Activated CD8-positive, alpha-beta memory T cell treated with anti-CD3 and anti-CD28 coated beads for 1 hour (primary cell): ENCODE data around the gene MAD1L1.
"Not testable (repeated sequence)": the region's sequence is repeated elsewhere in the genome, so short reads cannot be mapped to it uniquely, and the experiment has no call there.

Experiments used
- DNase-seq, 2 donors: peaks; one replicate each; pipeline ENCODE4 v3.0.0-alpha.2; 2020; ENCODE audit warnings: low read depth in 1 of 2; ENCODE audit errors: extremely low read depth in 1 of 2

Gene MAD1L1

DNA sequence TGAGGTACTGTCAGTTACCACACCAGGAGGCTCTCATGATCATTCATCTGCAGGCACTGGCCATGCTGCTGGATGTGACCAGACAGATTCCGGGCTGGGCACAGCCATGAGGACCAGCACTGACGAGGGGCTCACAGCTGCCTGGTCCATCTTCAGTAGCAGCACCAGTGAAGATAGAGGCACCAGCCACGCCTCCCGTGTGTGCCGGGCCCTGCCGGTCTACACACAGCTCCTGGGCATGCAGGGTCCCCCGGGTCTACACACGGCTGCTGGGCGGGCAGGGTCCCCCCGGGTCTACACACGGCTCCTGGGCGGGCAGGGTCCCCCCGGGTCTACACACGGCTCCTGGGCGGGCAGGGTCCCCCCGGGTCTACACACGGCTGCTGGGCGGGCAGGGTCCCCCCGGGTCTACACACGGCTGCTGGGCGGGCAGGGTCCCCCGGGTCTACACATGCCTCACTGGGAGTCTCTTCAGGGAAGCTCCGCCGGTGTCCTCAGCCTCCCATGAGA, 236.8 kb downstream of the MAD1L1 start:
- not testable (repeated sequence) for DNase-seq

DNA sequence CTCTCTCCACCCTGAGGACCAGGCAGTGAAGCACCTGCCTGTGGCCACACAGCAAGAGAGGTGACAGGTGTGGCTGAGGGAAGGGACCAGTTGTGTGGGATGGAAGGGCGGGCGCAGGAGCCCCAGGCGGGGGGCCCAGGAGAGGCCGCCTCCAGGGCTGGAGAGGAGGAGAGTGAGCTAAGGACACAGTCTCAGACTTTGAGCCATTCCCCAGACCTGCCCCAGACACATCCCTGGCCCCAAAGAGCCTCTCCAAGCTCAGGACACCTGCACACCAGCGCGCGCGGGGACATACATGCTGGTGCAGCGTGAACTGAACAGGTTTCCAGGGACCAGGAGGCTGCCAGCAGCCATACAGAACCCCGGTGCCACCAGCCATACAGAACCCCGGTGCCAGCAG, 237.3 kb downstream of the MAD1L1 start:
- no peak for DNase-seq

DNA sequence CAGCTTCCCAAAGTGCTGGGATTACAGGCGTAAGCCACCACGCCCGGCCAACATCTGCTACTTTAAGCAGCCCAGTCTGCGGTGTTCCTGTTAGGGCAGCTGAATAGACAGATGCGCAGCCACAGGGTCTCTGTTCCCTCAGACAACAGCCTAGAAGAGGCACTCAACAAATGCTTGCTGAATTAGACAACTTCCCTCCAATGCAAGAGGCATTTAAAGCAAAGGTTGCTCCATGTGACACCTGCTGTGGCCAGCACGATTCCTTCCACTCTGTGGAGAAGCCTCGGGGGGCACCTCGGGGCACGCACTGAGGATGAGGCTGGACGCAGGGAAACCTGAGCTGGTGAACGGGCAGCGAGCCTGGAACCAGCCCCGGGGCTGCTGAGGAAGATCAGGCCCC, 237.8 kb downstream of the MAD1L1 start:
- DNase-seq, result no peak

DNA sequence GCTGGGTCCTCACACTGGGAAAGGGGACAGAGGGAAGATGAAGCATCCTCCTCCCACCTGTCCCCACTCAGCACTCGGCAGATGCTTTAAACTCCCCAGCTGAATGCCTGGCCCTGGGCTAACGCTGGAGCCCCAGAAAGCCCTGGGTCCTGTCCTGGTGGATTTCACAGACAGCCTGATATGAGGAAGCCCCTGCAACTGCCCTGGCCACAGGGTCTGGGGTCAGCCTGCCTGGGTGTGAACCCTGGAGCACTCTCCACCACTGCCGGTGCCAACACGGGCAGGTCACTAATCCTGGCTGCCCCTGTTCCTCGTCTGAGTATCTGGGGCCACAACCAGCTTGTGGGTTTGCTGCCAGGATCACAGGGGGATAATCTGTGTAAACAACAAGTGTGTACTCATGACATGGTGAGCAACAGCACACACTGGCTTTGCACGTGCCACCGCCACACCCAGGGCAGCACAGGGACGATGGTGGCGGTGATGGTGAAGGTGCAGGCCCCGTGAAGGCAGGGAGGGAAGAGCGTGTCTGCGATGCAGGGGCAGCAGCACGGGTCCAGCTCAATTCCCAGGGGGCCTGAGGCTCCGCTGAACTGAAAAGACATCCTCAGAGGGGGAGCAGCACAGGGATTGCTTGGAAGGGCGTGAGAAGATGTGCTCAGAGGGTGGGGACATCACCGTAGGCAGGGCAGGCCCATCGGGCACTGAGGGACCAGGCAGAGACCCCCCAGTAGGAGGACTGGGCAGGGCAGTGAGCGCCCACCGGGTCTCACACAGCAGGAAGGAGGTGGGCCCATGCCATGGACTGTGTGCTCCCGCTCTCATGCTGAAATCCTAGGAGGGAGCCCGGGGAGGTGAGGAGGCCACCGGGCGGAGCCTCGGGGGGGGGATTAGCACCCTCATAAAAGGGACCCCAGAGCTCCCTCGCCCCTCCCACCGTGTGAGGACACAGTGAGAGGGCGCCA, 238.7 kb downstream of the MAD1L1 start:
- no peak for DNase-seq

DNA sequence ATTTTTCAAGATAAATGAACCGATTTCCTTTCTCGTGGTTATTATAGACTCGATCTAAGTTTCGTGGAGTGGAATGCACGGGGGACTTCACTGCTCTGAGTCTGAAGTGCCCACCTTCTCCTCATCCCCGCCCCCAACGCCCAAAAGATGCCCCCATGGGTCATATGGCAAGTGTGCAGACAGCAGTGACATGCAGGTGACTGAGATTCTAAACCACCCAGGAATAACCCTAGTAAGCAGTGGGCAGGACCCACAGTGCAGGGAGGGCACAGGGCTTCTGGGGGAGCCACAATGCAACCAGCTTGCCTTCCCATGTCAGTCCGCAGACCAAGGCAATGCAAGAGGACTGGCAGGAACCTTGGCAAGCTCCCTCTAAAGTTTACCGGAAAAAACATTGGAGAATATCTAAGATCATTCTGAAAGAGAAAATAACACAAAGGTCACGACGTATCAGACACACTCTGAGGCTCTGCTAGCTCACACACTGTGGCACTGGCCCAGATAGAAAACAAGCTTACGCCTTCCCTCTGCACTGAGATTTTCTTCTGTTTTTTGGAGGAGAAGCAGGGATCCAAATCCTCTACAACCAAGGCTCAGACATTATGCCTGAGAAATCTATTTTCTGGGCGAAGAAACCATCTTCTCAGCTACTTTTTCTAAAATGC, 239.6 kb downstream of the MAD1L1 start:
- DNase-seq, result no peak

DNA sequence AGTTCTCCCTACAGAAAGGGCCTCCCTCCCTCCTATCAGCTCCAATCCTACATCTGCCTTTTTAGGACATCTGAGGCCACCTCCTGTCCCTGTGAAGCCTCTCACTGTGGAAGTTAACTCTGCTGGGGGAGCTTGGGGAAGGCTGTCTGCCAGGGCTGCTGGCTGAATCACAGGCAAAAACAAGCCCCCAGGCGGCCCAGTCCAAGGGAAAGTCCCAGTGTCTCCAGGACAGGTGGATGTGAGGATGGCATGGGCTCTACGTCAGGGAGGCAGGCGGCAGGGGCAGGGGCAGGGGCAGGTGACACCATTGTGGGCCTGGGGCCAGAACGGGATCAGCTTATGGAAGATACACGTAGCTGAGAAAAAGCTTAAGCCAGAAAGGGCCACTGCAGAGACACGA, 240.2 kb downstream of the MAD1L1 start:
- DNase-seq, result no peak

DNA sequence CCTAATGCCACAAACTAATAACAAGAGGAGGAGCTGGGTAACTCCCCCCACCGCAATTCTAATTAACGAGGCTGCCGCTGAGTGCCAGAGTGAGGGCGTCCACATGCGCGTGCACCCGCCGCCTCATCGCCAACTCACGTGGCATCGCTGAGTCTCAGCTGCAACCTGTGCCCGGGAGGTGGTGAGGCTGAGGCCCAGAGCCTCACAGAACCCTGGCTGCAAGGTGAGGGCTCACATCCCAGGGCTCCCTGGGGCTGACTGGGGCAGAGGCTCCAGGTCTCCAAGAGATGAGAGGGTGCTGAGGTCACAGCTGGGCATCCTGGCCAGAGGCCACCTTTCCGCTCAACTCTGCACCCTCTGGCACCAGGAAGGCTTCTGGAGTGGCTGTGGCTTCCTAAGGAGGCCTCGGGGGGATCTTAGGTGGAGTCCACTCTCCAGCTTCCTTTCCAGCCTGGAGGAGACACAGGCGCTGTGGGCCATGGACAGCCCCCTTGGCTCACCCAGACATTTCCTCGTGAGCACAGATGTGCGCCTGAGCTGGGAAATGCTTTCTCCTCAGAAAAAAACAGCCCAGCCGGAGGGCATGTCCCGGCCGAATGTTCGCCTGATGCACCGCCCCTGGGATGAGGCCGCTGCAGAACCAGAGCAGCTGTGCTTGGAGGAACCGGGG, 242.6 kb downstream of the MAD1L1 start:
- no peak for DNase-seq

DNA sequence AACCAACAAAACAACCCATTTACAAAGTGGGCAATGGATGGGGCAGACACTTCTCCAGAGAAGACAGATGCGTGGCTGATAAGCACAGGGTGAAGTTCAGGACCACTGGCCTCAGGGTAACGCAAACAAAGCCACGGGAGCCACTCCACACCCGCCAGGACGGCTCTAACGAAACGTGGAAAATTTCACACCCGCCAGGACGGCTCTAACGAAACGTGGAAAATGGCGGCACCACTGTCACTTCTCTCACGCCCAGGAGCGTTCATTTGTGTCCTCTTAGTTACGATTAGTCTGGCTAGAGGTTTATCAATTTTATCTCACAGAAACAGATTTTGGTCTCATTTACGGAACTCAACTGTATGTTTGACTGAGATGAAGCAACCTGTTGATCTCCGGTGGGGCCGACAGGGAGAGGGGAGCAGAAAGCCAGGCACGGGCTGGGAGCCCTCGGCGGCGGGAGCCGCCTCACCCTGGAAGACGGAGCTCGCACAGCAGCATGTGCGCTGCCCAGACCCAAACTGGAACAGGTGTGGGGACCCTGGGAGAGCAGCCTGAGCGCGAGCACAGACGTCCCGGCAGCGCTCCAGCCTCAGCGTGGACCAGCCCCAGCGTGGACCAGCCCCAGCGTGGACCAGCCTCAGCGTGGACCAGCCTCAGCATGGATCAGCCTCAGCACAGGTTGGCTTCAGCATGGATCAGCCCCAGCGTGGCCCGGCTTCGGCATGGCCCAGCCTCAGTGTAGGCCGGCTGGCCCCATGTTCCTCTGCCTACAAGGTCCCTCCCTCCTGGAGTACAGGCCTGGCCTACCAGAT, 243.5 kb downstream of the MAD1L1 start:
- DNase-seq, result no peak

DNA sequence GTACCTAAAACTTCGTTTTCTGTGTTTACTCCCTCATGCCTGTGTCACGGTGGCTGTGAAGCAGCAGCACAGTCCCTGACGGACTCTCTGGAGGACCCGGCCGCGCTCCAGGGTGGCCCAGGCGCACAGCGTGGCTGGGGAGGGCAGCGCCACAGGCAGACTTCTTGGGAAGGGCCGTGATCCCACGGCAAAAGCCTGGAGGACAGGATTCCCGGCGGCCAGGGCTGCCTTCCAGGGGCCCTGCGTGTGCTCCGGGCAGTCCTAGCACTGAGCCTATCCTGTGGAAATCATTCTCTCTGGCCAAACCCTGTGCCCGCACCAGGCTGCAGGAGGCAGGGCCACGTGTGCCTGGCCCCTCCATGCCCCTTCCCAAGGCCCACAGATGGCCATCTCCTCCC, 244.2 kb downstream of the MAD1L1 start:
- no peak for DNase-seq

DNA sequence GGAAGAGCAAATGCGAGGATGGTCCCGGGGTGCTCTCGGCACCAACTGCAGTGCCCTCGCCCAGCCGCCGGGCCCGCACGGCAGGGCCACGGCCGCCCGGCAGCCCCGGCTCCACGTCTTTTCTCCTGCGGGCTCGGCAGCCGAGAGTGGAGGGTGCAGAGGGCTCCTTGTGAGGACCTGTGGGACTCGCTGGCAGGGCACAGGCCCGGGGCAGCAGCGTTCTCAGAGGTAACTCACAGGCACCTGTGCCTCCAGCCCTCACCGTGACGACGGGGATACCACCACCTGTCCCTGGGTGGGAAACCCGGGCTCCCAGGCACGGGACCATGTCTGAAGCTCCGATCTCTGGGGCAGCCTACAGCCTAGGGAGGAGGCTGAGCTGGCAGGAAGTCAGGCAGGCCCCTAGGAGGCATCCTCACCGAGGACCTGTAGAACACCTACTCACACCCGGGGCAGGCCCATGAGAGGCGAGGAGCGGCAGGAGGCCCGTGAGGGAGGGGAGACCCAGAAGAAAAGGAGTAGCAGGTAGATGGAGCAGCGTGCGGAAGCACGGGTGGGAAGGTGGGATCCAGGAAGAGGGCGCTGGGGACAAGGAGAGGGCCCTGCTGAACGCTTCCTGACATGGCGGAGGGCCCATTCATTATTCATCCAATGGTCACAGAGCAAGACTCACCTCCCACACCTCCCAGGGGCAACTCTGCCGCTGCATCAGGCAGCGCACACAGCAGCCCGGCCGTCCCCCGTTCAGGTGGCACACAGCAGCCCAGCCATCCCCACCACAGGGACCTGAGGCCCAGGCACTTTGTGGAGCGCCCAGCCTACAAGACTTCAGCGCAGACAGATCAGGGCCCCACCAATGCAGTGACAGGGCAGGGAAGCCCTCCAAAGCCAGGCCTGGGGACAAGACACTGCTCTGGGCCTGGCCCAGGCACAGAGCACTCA, 244.9 kb downstream of the MAD1L1 start:
- DNase-seq, result no peak

DNA sequence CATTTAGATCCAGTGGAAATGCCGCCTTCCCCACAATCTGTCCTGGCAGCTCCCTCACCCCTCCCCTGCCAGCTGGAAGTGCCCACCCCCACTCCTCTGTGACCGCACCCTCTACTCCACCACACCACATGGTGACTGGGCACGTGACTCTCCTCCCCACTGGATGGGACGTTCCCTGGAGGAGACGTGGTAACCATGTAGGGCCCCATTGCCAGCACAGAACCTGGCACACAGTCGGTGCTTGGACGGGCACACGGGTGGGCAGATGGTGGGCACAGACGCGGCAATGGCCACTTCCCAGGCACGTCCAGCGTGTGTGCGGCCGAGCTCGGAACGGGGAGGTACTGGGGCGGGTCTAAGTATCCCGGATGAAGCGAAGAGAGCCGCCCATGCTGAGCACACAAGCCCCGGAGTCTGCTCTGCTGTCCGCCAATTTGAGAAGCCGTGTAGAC, 245.6 kb downstream of the MAD1L1 start:
- DNase-seq, result no peak

DNA sequence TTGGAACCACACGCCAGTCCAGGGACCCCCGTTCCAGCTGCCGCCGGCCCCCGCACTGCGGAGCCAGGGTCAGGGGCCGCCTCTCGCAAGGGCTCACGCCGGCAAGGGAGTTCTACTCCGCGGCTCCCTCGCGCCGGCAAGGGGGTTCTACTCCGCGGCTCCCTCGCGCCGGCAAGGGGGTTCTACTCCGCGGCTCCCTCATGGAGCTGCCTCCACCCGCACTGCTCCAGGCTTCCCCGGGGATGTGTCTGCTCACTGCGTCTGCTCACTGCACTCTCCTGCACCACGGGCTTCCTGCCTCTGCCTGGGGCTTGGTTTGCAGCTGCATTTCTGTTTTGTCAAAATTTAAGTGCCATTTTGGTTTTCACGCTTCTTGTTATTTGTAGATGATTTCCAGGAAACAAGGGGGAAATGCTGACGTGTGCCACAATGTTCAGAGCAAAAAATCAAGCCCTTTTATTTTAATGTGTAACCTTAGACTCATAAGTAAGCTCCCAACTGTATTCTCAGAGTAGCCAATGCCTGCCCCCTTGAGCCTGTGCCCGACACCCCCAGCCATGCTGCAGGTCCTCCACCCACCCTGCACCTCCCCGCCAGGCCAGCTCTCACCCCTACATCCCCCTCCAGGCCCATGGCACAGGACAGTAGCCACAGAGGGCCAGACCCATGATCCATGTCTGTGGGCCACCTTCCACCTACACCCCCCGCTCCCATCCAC, 246.2 kb downstream of the MAD1L1 start:
- no peak for DNase-seq

DNA sequence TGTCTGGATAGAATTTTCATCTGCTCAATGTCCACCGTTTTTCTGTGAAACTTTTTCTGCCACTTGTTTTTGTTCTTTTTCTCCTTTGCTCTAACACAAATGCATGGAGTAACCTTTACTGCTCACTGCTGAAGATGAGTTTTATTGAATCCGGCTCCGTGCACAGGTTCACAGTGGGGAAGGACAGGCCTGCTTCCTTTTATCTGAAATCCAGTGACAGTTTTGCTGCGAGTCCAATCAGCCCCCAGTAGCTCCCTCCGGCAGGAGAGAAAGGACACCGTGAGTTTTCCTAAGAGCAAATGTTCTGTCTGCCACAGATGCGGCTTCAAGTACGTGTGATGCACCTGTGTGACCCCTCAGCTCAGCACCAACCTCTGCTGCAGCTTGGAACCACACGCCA, 246.8 kb downstream of the MAD1L1 start:
- no peak for DNase-seq

DNA sequence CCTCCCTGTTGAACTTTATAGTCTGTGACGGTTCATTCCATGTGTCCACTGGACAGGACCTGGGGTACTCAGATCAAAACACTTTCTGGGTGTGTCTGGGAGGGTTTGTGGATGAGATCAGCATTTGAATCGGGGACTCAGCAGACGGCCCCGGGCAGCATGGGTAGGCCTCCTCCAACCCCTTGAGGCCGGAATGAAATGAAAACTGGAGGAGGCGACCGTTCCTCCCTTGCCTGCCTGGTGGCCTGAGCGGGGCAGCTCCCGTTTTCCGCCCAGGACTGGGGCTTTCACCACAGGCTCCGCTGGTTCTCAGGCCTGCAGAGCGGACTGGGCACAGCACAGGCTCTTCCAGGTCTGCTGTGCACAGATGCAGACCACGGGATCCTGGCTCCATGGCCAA, 247.7 kb downstream of the MAD1L1 start:
- DNase-seq, result no peak

DNA sequence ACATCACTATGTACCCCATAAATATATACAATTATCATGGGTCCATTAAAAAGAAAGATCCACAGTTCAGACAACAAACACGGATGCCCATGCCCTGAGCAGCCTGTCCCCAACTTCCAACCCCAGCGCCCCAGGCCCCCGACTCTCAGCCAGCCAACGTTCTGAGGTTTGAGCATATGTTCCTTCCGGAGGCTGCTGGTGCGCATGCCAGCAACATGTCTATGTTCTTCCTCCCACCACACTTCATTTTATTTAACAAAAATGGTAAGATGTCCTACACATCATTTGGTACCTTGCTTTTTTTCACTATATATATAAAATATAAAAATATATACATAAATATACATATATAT, 250.9 kb downstream of the MAD1L1 start:
- no peak for DNase-seq

DNA sequence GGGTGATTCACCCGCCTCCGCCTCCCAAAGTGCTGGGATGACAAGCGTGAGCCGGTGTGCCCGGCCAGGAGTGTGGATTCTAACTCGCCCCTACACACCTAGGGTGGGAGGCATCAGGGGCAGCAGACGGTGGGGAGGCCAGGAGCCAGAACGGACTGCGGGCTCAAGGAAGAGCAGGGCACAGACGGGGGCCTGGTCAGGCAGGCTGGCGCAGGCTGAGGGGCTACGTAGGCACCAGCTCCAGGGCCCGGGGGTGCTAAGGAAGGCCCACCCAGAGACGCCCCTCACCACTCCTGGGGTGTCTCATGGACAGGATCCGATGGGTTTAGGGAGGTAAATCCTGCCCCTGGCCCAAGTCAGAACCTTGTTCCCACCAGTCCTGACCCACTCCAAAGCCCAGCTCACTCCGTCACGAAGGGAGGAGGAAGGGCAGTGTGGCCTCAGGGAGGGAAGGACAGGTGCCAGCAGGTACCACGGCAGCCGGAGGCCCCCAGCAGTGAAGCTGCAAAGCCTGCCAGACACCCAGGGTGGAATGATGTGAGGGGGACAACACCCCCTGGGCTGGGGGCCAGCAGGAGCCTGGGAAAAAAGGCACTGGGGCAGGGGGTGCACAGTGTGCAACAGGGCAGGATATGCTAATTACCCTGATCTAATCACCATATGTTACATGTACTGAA, 251.4 kb downstream of the MAD1L1 start:
- no peak for DNase-seq

DNA sequence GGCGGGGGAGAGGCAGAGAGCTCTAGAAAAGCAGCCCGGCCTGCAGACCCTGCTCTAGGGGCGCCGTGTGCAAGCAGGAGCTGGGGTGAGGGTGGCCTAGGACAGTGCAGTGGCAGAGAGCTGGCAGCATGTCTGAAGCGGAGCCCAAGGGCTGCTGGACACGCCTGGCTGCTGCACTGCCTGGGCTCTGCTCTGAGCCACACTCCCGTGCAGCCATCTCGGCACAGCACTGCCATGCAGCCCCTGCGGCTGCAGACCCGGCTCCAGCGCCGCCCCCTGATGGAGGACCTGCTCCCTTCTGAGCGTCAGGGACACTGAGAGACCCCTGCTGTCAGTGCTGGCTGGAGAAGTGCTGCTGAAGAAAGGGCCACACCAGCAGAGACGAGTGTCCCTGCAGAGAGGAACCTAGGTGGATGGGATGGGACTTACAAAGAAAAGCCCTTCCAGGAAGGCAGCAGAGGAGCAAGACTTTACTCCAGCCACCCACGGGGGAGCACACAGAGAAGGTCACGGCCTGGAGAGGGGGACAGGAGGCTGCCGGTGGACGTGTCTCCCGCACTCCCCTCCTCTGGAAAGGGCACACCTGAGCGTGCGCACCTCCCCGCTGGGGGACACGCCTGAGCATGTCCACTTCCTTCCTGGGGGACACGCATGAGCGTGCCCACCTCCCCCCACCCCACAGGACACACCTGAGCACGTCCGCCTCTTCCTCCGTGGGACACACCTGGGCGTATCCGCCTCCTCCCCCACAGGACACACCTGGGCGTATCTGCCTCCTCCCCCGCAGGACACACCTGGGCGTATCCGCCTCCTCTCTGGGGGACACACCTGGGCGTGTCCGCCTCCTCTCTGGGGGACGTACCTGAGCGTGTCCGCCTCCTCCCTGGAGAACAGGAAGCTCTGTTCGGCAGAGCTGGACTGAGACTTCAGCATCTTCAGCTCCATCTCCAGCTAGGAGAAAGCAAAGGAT, 252.9 kb downstream of the MAD1L1 start:
- no peak for DNase-seq
